ENCODE results near the gene PKMYT1.

GRCh38 chr16:2987833-2988232 is 7.6 kb upstream of the PKMYT1 start:
- no peak for TF ChIP-seq GATA3 (IDR thresholded peaks at IDR 0.05; ENCODE audit: low read depth, low read length)
- TF ChIP-seq GATA2 (IDR thresholded peaks at IDR 0.05; ENCODE audit: low read depth, low read length), result no peak
